ENCODE results near the gene PRSS22. TPM values are rescaled to one million over a fixed set of nuclear protein-coding genes. Genes with fewer than 3 reads are reported as not detected.
"Not testable (repeated sequence)": the region's sequence is repeated elsewhere in the genome, so short reads cannot be mapped to it uniquely, and the experiment has no call there.

PRSS22 gene
- total RNA-seq, result not detected
- long read RNA-seq, result 0 reads

- no peak for DNase-seq
- intact Hi-C loops (cut with DNase I), result no loop called here
- ATAC-seq (ENCODE audit: poor library complexity), result no peak
These were observed at the start of gene PRSS22 for GRCh38 chr16:2857451-2858244. TSS of gene PRSS22 (minus strand) at chr16:2858170. CDS start at chr16:2858104, 66 bp downstream.

GRCh38 chr16:2907084-2907753 lies 49.2 kb upstream of the PRSS22 start:
- intact Hi-C loops (cut with DNase I); ATAC-seq (ENCODE audit: poor library complexity): not testable (repeated sequence)
- DNase-seq, result peak; percentile 60

- DNase-seq, result no peak
- intact Hi-C loops (cut with DNase I), result loop anchor here (2.0 kb wide), 1 partner anchor 23 kb away; the partner anchor contains the start of gene FLYWCH2
- no peak for ATAC-seq (ENCODE audit: poor library complexity)
These were observed 48.0 kb upstream of the PRSS22 start for GRCh38 chr16:2905988-2906387.

- ATAC-seq (ENCODE audit: poor library complexity) (peak; percentile 89), DNase-seq (peak; percentile 99)
- intact Hi-C loops (cut with DNase I), result loop anchor here (2.0 kb wide), 1 partner anchor 23 kb away; the partner anchor contains the start of gene FLYWCH2
These were observed 47.4 kb upstream of the PRSS22 start for GRCh38 chr16:2905241-2905987.

GRCh38 chr16:2904922-2905240 lies 46.9 kb upstream of the PRSS22 start:
- DNase-seq, result peak; percentile 59
- intact Hi-C loops (cut with DNase I), result loop anchor here (2.0 kb wide), 1 partner anchor 22 kb away; the partner anchor contains the start of gene FLYWCH2
- peak; percentile 1 for ATAC-seq (ENCODE audit: poor library complexity)

GRCh38 chr16:2904100-2904921 lies 46.3 kb upstream of the PRSS22 start:
- intact Hi-C loops (cut with DNase I), result loop anchor here (2.0 kb wide), 1 partner anchor 22 kb away; the partner anchor contains the start of gene FLYWCH2
- ATAC-seq (ENCODE audit: poor library complexity) (peak; percentile 77), DNase-seq (peak; percentile 91)

- no peak for ATAC-seq (ENCODE audit: poor library complexity)
- no peak for DNase-seq
- intact Hi-C loops (cut with DNase I), result no loop called here
These were observed 44.6 kb upstream of the PRSS22 start for GRCh38 chr16:2902337-2903130.

GRCh38 chr16:2900526-2901075 lies 42.6 kb upstream of the PRSS22 start:
- intact Hi-C loops (cut with DNase I), result no loop called here
- DNase-seq (no peak), ATAC-seq (ENCODE audit: poor library complexity) (no peak)

- ATAC-seq (ENCODE audit: poor library complexity) (no peak), DNase-seq (no peak)
- intact Hi-C loops (cut with DNase I), result no loop called here
These were observed 41.6 kb upstream of the PRSS22 start for GRCh38 chr16:2899564-2900072.

- DNase-seq (no peak), ATAC-seq (ENCODE audit: poor library complexity) (no peak)
- intact Hi-C loops (cut with DNase I), result no loop called here
These were observed 41.0 kb upstream of the PRSS22 start for GRCh38 chr16:2898831-2899563.

GRCh38 chr16:2897110-2897509 lies 39.1 kb upstream of the PRSS22 start:
- ATAC-seq (ENCODE audit: poor library complexity), result no peak
- intact Hi-C loops (cut with DNase I), result no loop called here
- DNase-seq, result no peak

- DNase-seq, result no peak
- no peak for ATAC-seq (ENCODE audit: poor library complexity)
- intact Hi-C loops (cut with DNase I), result no loop called here
These were observed 38.6 kb upstream of the PRSS22 start for GRCh38 chr16:2896480-2897010.

GRCh38 chr16:2895813-2896212 lies 37.8 kb upstream of the PRSS22 start:
- ATAC-seq (ENCODE audit: poor library complexity), result no peak
- DNase-seq, result no peak
- intact Hi-C loops (cut with DNase I), result no loop called here

GRCh38 chr16:2894231-2894630 lies 36.3 kb upstream of the PRSS22 start:
- DNase-seq (no peak), ATAC-seq (ENCODE audit: poor library complexity) (no peak)
- intact Hi-C loops (cut with DNase I), result no loop called here

- ATAC-seq (ENCODE audit: poor library complexity), result no peak
- no peak for DNase-seq
- intact Hi-C loops (cut with DNase I), result no loop called here
These were observed 26.1 kb upstream of the PRSS22 start for GRCh38 chr16:2884041-2884451.

- intact Hi-C loops (cut with DNase I), result loop anchor here (2.0 kb wide), 1 partner anchor 21 kb away; no protein-coding TSS in a partner anchor
- peak; percentile 22 for ATAC-seq (ENCODE audit: poor library complexity)
These were observed 25.5 kb upstream of the PRSS22 start for GRCh38 chr16:2883458-2883908.

More at GRCh38 chr16:2883458-2883908, 25.5 kb upstream of the PRSS22 start:
- DNase-seq, result peak; percentile 55

All from Right ventricle myocardium superior (tissue), 1 donor.